Measurements from ENCODE around the gene NPY4R.
"Not testable (repeated sequence)": the region's sequence is repeated elsewhere in the genome, so short reads cannot be mapped to it uniquely, and the experiment has no call there.

Gene NPY4R

GRCh38 chr10:46465765-46466164 is at the start of gene NPY4R:
TSS of gene NPY4R (minus strand) at chr10:46465958. CDS start at chr10:46462635, 3,323 bp downstream.
- not testable (repeated sequence) for DNase-seq (ENCODE audit: extremely low read depth, low read depth)

- DNase-seq (ENCODE audit: extremely low read depth, low read depth): no peak
- TF ChIP-seq, protein P1, sequence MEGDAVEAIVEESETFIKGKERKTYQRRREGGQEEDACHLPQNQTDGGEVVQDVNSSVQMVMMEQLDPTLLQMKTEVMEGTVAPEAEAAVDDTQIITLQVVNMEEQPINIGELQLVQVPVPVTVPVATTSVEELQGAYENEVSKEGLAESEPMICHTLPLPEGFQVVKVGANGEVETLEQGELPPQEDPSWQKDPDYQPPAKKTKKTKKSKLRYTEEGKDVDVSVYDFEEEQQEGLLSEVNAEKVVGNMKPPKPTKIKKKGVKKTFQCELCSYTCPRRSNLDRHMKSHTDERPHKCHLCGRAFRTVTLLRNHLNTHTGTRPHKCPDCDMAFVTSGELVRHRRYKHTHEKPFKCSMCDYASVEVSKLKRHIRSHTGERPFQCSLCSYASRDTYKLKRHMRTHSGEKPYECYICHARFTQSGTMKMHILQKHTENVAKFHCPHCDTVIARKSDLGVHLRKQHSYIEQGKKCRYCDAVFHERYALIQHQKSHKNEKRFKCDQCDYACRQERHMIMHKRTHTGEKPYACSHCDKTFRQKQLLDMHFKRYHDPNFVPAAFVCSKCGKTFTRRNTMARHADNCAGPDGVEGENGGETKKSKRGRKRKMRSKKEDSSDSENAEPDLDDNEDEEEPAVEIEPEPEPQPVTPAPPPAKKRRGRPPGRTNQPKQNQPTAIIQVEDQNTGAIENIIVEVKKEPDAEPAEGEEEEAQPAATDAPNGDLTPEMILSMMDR (IDR thresholded peaks at IDR 0.05; ENCODE audit: low read depth, low read length): no peak
Observed at GRCh38 chr10:46515366-46515765, 49.6 kb upstream of the NPY4R start.

DNA sequence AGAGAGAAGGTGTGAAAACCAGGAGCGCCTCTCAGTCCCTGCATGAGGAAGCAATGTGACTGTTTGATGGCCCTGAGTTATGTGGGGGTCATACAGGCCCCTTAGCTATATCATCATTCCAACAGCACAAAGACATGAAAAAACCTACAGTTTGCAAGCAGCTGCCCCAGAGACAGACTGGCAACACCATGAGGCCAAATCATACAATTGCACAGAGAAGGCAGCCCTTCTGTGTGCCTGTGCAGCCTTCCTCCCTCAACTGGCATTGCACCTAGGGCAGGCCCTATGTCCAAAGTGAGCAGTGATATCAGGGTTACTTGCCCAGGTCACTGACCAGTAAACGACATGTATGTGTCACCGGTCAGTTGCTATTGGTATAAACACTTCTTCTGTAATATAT is 49.1 kb upstream of the NPY4R start:
- DNase-seq (ENCODE audit: extremely low read depth, low read depth): no peak
- TF ChIP-seq, protein P1 (IDR thresholded peaks at IDR 0.05; ENCODE audit: low read depth, low read length): no peak

DNA sequence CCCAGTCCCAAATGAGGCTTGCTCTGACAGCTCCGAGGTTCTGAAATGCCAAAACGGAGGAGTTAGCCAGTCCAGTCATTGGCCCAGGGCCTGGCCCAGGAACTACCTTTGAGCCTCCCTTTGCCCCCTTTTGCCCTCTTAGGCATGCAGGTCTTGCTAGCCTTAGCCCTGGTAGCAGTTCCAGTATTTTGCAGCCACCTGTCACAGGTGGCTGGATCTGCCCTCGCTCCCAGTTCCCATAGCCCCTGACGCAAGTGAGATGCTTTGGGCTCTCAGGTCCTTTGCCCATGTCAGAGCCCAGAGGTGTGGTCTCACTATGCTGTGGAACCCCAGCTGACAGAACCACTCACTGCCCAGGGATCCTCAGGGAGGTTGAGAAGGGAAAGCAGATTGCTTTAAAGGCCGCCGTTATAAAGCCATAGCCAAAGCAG is 48.7 kb upstream of the NPY4R start:
- DNase-seq (ENCODE audit: extremely low read depth, low read depth): no peak
- TF ChIP-seq, protein P1 (IDR thresholded peaks at IDR 0.05; ENCODE audit: low read depth, low read length): no peak

DNA sequence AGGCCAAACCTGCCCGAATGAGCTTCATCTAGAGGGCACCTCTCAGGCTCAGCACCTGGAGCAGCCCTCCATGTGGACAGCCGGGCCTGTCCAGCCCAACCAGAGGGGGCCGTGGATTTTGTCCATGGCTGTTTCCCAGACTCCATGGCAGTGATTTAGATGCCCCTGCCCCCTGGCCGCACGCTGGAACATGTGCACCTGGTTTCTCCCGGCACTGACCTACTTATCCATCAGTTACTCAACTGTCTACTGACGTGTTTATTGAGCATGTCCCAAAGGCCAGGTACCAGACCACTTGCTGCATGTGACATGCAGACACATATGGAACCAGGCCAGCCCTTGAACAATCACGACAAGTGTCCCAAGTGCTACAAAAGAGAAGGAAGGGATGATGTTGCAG is 47.6 kb upstream of the NPY4R start:
- DNase-seq (ENCODE audit: extremely low read depth, low read depth): not testable (repeated sequence)

DNA sequence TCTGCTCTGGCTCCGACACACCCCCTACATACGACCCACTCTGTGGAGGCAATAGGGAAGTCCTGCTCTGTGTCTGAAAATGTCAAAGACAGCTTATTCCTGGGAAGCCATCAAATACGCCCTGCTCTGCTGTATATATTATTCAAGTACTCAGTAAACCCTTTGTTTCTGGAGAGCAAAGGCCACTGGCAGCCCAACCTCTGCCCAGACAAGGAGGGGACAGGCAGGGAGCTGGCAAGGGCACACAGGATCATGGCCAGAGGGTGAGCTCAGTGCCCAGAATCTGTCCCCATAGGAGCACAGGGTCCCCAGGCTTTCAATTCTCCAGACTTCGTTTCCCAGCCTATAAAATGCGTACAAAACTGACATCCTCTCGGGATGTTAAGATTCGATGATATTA is 47.0 kb upstream of the NPY4R start:
- DNase-seq (ENCODE audit: extremely low read depth, low read depth): not testable (repeated sequence)

DNA sequence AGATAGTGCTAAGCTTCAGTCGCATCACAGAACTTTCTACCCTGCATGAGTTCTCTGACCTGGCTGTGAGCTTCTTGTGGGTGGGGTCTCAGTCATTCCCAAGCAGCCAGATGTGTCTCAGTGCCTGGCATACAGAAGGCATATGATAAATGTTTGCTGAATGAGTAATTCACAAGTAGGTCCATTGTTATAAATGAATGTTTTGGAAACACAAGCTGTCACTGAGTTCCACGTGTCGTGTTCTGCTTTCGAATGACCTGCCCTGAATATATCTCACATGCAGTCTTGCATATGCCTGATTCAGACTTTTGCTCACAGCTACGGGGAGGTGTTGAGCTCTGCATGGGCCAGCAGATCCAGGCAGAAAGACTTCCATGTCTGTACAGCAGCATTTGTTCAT is 46.2 kb upstream of the NPY4R start:
- DNase-seq (ENCODE audit: extremely low read depth, low read depth): not testable (repeated sequence)

GRCh38 chr10:46499990-46500389 is 34.2 kb upstream of the NPY4R start:
- DNase-seq (ENCODE audit: extremely low read depth, low read depth): not testable (repeated sequence)

- DNase-seq (ENCODE audit: extremely low read depth, low read depth): not testable (repeated sequence)
Observed at GRCh38 chr10:46498985-46499703, 33.4 kb upstream of the NPY4R start.

DNA sequence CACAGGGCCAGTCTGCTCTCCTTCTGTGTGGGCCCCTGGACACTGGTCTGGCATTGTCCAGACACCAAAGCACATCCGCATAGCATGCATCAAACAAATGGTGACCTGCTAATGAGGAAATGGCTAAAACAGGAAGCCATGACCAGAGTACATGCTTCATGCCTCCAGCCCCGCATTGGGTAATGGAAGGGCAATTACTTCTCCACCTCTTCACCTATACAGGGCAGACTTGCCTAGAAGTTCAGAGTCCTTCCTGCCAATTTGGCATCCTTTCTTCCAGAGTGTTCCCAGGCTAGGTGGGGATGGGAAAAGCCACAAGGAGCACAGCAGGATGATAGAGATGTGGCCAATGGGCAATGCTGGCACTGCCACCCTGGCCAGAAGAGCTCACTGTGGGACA is 32.1 kb upstream of the NPY4R start:
- not testable (repeated sequence) for DNase-seq (ENCODE audit: extremely low read depth, low read depth)

GRCh38 chr10:46497401-46497800 is 31.6 kb upstream of the NPY4R start:
- DNase-seq (ENCODE audit: extremely low read depth, low read depth): not testable (repeated sequence)

DNA sequence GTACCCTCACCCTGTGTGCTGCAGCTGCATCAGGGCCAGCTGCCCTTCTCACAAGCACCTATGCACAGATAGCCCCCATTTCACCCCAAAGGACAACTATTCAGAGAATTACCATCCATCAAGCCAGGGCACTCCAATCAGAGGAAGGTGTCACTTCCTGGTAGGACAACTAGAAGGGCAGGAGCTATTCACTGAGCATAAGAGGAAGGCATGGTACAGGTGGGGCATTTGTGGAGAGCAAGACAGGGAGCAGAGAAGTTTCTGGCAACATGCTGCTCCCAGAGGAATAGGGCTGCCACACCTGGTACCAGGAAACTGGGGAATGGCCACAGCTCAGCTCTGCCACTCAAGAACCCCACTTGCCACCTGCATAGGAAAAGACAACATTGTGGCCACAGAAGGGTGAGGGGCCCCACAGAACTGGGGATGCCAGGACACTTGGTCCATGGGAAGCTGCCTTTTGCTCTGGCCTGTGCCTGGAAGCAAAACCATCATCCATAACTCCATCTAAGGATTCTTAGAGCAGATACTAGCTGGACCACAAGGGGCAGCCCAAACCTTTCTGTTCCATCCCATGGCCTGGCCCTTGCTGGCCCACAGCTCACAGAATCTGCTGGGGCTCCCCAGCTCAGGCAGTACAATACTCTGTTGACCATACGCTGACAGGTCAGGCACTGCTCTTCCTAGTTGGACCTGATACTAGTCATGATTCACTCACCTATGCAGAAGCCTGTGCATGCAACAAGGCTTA is 25.8 kb upstream of the NPY4R start:
- DNase-seq (ENCODE audit: extremely low read depth, low read depth): not testable (repeated sequence)

DNA sequence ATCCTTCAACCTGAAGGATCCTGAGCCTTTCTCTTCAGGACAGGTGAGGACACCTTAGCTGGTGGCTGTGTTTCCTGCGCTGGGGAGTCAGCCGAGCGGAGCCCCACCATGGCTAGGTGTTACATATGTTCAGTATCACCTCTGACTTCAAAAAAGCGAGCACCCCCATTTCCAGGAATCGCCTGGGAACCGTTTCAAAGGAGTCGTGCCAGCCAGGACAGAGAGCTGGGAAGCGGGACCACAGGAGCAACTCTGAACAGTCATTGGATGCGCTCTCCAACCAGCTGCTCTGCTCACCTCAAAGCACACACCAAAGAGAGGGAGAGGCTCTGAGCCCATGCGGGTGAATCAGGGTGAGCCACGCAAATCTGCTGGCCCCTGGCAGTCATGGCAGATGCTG is 24.5 kb upstream of the NPY4R start:
- not testable (repeated sequence) for DNase-seq (ENCODE audit: extremely low read depth, low read depth)

GRCh38 chr10:46486459-46486858 is 20.7 kb upstream of the NPY4R start:
- not testable (repeated sequence) for DNase-seq (ENCODE audit: extremely low read depth, low read depth)

GRCh38 chr10:46474746-46475320 is 9.1 kb upstream of the NPY4R start:
- not testable (repeated sequence) for DNase-seq (ENCODE audit: extremely low read depth, low read depth)

GRCh38 chr10:46473758-46474157 is 8.0 kb upstream of the NPY4R start:
- DNase-seq (ENCODE audit: extremely low read depth, low read depth): not testable (repeated sequence)

GRCh38 chr10:46470134-46470533 is 4.4 kb upstream of the NPY4R start:
- not testable (repeated sequence) for DNase-seq (ENCODE audit: extremely low read depth, low read depth)

Data from AG09319 (cell line).